OCI-LY7 (cell line): Measurements from ENCODE around the gene GAS2L2.

Source experiments
- EZH2phosphoT487 ChIP-seq: fragments of 200-600 bp; sonication (generic); IDR thresholded peaks from 2 replicates; pipeline ENCODE4 v1.6.1; 2018; ENCODE audit warnings: low read depth, borderline replicate concordance, mild to moderate bottlenecking, mixed run types, antibody characterized with exemption, low read length, moderate library complexity, mixed read lengths
- TF ChIP-seq, protein P1 (sequence below): fragments of 200-600 bp; sonication (generic); conservative IDR thresholded peaks from 2 replicates; pipeline ENCODE4 v1.5.1; 2014; ENCODE audit warnings: mild to moderate bottlenecking, antibody characterized with exemption, low read length, moderate library complexity, mixed read lengths

DNA sequence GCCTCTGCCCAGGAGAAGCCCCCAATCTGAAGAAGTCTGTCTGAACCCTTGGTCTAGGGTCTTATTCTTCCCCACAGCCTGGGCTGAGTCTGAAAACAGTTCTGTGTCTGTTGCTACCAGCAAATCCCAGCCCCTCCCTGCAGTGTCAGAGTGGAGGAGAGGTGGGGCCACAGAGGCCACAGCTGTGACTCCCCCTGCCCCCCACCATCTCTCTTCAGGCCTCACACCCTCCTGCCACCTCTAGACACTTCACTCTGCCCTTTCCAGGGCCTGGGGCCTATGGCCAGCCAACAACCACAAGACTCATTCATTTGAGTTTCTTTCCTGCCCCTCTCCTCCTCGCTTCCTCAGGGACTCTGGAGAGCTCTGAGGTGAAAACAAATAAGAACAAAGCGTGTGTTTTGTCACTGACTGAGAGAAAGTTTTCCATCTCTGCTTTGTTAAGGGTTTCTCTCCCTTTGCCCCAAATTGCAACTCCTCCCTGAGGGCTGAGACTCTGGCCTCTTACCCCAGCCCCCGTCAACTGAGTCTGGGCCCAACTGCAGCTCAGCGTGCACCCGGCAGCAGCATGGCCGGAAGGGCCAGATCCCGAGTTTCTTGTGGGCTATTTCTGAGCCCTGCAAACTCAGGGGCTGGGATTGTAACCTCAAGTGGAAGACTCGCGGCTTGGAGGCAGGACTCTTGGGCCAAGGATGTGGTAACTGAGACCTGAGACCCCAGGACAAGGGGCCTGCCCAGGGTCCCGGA, 20.8 kb upstream of the GAS2L2 start:
- TF ChIP-seq, protein P1, sequence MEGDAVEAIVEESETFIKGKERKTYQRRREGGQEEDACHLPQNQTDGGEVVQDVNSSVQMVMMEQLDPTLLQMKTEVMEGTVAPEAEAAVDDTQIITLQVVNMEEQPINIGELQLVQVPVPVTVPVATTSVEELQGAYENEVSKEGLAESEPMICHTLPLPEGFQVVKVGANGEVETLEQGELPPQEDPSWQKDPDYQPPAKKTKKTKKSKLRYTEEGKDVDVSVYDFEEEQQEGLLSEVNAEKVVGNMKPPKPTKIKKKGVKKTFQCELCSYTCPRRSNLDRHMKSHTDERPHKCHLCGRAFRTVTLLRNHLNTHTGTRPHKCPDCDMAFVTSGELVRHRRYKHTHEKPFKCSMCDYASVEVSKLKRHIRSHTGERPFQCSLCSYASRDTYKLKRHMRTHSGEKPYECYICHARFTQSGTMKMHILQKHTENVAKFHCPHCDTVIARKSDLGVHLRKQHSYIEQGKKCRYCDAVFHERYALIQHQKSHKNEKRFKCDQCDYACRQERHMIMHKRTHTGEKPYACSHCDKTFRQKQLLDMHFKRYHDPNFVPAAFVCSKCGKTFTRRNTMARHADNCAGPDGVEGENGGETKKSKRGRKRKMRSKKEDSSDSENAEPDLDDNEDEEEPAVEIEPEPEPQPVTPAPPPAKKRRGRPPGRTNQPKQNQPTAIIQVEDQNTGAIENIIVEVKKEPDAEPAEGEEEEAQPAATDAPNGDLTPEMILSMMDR = no peak
- no peak for TF ChIP-seq EZH2phosphoT487
